Cortex of kidney (tissue), 1 donor: Measurements from ENCODE around the gene HEATR5A.
"Not testable (repeated sequence)": the region's sequence is repeated elsewhere in the genome, so short reads cannot be mapped to it uniquely, and the experiment has no call there.

Experiments
- DNase-seq: peaks from one replicate; lab custom pipeline; 2025; lab: John Stamatoyannopoulos, UW

HEATR5A gene

DNA sequence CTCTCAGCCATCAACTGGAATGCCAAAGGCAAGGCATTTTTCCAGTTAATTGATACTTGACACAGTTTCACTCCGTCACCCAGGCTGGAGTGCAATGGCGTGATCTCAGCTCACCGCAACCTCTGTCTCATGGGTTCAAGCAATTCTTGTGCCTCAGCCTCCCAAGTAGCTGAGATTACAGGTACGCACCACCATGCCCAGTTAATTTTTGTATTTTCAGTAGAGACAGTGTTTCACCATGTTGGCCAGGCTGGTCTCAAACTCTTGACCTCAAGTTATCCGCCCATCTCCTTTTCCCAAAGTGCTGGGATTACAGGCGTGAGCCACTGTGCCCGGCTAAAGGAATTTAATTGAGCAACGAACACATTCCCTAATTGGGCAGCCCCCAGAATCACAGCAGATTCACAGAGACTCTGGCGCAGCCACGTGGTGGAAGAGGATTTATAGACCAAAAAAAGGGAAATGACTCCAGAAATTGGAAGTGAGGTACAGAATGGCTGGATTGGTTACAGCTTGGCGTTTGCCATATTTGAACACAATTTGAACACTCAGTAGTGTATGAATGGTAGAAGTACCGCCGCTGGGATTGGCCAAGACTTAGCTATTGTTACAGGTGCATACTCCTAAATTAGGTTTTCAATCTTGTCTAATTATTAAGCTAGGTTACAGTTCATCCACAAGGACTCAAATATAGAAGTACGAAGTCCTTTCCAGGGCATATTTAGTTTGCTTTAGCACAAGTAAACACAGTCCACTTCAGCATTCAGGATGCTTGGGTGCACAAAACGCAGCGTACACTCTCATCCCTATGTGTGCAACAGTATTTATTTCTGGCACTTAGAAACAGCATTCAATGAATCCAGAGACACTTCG, 162.6 kb downstream of the HEATR5A start:
- DNase-seq = not testable (repeated sequence)

DNA sequence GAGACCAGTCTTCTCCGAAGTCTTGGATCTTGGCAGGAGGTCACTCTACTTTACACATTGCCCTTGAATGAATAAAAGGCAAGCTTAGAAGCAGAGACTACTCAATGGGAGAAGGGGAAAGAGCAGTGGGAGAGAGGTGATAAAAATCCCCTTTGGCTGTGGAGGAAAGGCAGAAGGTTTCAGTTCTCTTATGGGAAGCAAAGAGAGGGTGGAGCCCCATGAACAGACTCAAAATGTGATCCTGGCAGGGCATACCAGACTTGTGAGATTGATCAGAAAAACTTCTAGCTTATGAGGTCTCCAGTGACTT, 163.2 kb downstream of the HEATR5A start:
- DNase-seq = no peak

DNA sequence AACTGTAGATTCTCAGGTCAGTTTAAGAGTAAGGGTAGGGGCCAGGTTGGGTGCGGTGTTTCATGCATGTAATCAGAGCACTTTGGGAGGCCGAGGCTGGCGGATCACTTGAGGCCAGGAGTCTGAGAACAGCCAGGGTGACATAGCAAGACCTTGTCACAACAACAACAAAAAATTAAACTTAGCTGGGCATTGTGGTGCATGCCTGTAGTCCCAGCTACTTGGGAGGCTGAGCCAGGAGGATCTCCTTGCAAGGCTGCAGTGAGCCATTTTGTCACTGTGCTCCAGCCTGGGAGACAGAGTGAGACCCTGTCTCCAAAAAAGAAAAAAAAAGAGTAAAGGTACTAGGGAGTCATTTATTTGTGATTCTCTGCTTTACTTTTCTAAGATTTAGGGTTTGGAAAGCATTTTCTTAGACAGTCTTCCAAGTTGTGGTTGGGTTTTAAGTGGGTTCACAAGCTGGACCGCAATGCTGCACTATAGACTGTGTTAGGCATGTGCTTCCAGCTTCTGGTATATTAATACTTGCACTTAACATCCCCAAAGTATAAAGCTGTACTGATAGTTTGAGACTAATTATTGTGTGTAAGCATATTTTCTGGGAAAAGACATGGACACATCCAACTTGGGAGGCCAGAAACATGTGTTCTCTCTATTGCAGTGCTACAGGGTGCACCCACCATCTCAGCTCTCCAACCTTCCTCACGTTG, 163.7 kb downstream of the HEATR5A start:
- DNase-seq = no peak

DNA sequence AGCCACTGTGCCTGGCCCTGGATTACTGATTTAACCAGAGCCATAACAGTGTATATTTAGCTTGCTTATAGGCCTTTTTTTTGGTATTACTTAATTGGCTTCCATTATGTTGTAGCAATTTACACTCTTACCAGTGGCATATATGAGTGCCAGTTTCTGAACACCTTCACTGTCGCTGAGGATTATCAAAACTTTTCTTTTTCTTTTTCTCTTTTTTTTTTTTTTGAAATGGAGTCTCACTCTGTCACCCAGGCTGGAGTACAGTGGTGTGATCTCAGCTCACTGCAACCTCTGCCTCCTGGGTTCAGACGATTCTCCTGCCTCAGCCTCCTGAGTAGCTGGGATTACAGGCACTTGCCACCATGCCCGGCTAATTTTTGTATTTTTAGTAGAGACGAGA, 164.4 kb downstream of the HEATR5A start:
- not testable (repeated sequence) for DNase-seq

DNA sequence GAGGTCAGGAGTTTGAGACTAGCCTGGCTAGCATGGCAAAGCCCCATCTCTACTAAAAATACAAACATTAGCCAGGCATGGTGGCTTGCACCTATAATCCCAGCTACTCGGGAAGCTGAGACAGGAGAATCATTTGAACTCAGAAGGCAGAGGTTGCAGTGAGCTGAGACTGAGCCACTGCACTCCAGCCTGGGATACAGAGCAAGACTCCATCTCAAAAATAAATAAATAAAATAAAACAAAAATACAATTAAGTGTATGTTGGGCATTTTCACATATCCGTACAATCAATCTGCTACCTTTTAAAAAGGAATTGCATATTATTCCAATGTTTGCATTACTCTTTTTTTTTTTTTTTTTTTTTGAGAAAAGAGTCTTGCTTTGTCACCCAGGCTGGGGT, 165.1 kb downstream of the HEATR5A start:
- DNase-seq = no peak

DNA sequence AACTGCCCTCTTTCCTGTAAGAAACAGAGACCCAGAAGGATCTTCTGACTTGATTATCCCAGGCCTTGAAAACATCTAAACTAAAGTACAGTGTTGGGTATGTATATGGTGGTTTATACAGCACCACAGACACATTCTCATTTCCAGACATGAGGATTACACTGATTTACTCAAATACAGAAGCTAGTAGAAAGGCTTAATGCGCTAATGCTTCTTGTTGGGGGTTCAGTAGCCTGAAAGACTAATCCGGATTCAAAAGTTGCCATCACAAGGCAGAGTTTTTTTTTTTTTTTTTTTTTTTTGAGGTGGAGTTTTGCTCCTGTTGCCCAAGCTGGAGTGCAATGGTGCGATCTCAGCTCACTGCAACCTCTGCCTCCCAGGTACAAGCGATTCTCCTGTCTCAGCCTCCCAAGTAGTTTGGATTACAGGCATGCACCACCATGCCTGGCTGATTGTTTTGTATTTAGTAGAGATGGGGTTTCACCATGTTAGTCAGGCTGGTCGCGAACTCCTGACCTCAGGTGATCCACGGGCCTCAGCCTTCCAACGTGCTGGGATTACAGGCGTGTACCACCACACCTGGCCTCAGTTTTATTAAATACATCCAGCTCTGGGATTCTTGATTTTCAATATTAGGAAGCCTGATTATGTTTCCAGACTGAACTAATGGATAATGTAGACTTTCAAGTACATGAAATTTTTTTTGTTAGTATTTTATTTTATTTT, 166.4 kb downstream of the HEATR5A start:
- DNase-seq = no peak

DNA sequence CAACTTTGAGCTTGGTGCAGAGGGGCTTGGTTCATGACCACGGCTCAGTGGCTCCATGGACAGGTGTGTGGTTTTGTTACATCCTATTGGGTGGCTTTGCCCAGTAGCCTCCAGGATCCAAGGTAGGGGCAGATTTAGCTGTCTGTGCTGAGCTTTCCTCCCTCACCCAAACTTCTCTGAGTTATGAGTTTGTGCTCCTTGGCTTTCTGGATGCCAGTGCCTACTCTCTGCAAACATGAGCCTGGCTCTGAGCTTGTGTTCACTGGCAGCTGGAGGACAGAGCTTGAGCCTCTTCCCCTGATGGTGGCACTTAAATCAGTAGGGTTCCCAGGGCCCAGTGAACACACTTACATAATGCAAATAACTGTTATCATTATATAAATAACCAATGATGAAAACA, 167.5 kb downstream of the HEATR5A start:
- no peak for DNase-seq

DNA sequence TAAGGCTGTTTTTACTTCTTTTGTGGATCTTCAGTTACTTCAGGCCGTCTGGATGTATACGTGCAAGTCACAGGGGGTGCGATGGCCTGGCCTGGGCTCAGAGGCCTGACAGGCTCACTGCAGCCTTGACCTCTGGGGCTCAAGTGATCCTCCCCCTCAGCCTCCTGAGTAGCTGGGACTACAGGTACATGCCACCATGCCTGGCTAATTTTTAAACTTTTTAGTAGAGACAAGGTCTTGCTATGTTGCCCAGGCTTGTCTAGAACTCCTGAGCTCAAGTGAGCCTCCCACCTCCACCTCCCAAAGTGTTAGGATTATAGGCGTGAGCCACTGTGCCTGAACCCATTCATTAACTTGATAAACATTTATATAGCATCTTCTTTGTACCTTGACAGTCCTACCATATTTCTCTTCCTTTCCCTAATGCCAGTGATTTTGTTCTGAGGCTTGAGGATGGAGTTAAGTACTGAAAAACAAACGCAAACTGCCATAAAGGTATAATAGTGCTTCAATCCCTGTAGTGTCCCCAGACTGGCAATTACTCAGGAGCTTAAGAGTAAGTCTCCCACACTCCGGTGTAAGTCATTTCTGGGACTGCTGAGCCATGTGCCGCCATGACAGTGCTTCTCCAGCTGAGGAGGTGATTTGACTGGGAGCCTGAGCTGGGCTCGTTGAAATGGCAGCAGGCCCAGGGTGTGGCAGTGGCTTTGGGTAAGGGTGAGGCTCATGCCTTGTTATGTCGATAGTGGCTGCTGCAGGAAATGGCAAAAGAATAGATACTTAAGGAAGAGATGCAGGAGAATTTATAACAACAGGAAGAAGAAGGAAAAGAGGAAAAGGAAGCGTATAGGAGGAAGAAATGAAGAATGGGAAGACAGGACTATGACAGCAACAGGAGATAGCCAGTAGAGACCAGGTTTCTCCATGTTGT, 169.1 kb downstream of the HEATR5A start:
- no peak for DNase-seq

DNA sequence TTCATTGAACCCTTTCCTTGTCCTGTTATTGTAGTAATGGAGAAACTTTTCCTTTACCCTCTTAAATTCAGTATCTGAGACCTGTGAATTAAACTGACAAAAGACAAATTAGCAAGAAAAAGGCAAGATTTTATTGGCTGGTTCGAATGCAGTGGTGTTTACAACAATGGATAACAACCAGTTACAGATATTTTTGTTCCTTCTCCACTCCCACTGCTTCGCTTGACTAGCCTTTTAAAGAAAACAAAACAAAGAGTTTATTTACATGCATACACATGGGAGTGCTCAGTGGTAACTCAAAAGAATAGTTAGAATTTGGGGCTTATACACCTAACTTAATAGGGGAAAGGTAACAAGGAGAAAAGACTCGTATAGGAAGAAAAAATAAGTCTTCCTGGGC, 175.7 kb downstream of the HEATR5A start:
- DNase-seq = no peak

DNA sequence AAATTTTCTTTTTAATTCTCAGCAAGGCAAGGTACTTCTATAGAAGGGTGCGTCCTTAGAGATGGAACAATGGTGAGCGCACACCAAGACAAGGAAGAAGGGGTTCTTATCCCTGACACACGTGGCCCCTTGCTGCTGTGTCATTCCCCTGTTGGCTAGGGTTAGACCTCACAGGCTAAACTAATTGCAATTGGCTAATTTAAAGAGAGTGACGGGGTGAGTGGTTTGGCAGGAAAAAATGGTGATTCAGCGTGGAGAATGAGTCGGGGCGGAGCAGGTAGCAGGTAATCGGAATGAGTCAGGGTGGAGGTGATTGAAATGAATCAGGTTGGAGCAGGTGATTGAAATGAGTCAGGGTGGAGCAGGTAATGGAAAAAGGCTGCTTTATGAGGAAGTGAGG, 176.5 kb downstream of the HEATR5A start:
- DNase-seq = no peak

DNA sequence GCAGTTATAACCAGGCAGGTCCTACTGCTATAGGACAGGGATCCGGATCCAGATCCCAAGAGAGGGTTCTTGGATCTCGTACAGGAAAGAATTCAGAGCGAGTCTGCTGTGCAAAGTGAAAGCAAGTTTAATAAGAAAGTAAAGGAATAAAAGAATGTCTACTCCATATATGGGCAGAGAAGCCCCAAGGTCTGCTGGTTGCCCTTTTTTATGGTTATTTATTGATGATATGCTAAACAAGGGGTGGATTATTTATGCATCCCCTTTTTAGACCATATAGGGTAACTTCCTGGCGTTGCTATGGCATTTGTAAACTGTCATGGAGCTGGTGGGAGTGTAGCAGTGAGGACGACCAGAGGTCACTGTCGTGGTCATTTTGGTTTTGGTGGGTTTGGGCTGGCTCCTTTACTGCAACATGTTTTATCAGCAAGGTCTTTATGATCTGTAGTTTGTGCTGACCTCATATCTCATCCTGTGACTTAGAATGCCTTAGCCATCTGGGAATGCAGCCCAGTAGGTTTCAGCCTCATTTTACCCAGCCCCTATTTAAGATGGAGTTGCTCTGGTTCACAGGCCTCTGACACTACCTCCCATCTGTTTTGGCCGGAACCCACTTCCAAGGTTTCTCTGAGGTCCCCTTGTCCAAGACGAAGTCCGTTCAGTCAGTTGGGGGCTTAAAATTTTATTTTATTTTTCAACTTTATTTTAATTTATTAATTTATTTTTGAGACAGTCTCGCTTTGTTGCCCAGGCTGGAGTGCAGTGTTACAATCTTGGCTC, 178.0 kb downstream of the HEATR5A start:
- DNase-seq = not testable (repeated sequence)
